ENCODE data around the gene PRIMA1.

- TF ChIP-seq POLR2A (IDR thresholded peaks at IDR 0.05): no peak
- TF ChIP-seq CTCF (IDR thresholded peaks at IDR 0.05): no peak
Measured at GRCh38 chr14:93825235-93825553, 36.9 kb upstream of the PRIMA1 start.

All from testis (tissue), 2 donors.